HepG2 (cell line): ENCODE results near the gene CAMK1G. TPM values are rescaled to one million over a fixed set of nuclear protein-coding genes. Genes with fewer than 3 reads are reported as not detected.

Source experiments
- AGO2 ChIP-seq: fragments of 200-400 bp; formaldehyde crosslinking; optimal IDR thresholded peaks from 2 replicates; pipeline ENCODE3; 2017; ENCODE audit warnings: mild to moderate bottlenecking, low read depth, low read length, moderate library complexity
- BHLHE40 ChIP-seq: IDR thresholded peaks from 2 replicates; pipeline ENCODE4 v1.6.1; 2011; ENCODE audit warnings: low read length, improper control_type of control experiment
- DMTF1 ChIP-seq: sonication (generic); formaldehyde crosslinking; IDR thresholded peaks from 2 replicates; pipeline ENCODE4 v1.4.0; 2020; ENCODE audit warnings: mild to moderate bottlenecking, missing genetic modification reagents
- ETS1 ChIP-seq: sonication (generic); formaldehyde crosslinking; IDR thresholded peaks from 2 replicates; pipeline ENCODE4 v1.4.0; 2020; ENCODE audit warnings: missing genetic modification reagents
- FOSL2 ChIP-seq: sonication (generic); formaldehyde crosslinking; IDR thresholded peaks from 2 replicates; pipeline ENCODE4 v1.4.0; 2020; ENCODE audit warnings: missing genetic modification reagents
- HIVEP1 ChIP-seq: sonication (generic); formaldehyde crosslinking; IDR thresholded peaks from 2 replicates; pipeline ENCODE4 v1.4.0; 2020; ENCODE audit warnings: mild to moderate bottlenecking, missing genetic modification reagents
- KLF6 ChIP-seq: IDR thresholded peaks from 2 replicates; pipeline ENCODE4 v1.8.0; 2016; ENCODE audit warnings: missing biosample characterization, missing genetic modification reagents
- MBD4 ChIP-seq: IDR thresholded peaks from 2 replicates; pipeline ENCODE4 v1.6.1; 2012; ENCODE audit warnings: low read length, inconsistent platforms, borderline replicate concordance
- NFRKB ChIP-seq: fragments of 450-650 bp; IDR thresholded peaks from 2 replicates; pipeline ENCODE4 v1.6.1; 2017
- NR2F6 ChIP-seq, 2 experiments: IDR thresholded peaks; 2 replicates each; pipeline ENCODE4 v1.6.1; 2016; ENCODE audit warnings: antibody characterized with exemption in 1 of 2, mild to moderate bottlenecking in 1 of 2
- PAXIP1 ChIP-seq: sonication (generic); formaldehyde crosslinking; conservative IDR thresholded peaks from 2 replicates; pipeline ENCODE4 v1.4.0; 2020; ENCODE audit warnings: mild to moderate bottlenecking, missing genetic modification reagents, moderate library complexity
- PRMT3 ChIP-seq: sonication (generic); formaldehyde crosslinking; IDR thresholded peaks from 2 replicates; pipeline ENCODE4 v1.8.1; 2022; ENCODE audit warnings: low read depth, mild to moderate bottlenecking, moderate library complexity, missing genetic modification reagents, borderline replicate concordance
- RCOR2 ChIP-seq: IDR thresholded peaks from 2 replicates; pipeline ENCODE4 v1.6.1; 2016; ENCODE audit warnings: missing biosample characterization, missing genetic modification reagents
- RFX3 ChIP-seq: IDR thresholded peaks from 2 replicates; pipeline ENCODE4 v1.6.1; 2016; ENCODE audit warnings: missing biosample characterization, missing genetic modification reagents
- TRIM22 ChIP-seq: fragments of 450-650 bp; IDR thresholded peaks from 2 replicates; pipeline ENCODE4 v1.6.1; 2017
- WIZ ChIP-seq: sonication (generic); formaldehyde crosslinking; IDR thresholded peaks from 2 replicates; pipeline ENCODE4 v1.5.1; 2020; ENCODE audit warnings: mild to moderate bottlenecking, missing genetic modification reagents
- ZFP62 ChIP-seq: sonication (generic); formaldehyde crosslinking; IDR thresholded peaks from 2 replicates; pipeline ENCODE4 v1.4.0; 2020; ENCODE audit warnings: missing genetic modification reagents
- ZFY ChIP-seq: sonication (generic); formaldehyde crosslinking; IDR thresholded peaks from 2 replicates; pipeline ENCODE4 v1.4.0; 2020; ENCODE audit warnings: missing genetic modification reagents
- ZKSCAN8 ChIP-seq: IDR thresholded peaks from 2 replicates; pipeline ENCODE4 v1.6.1; 2016; ENCODE audit warnings: borderline replicate concordance, missing genetic modification reagents, missing compliant biosample characterization
- ZMAT3 ChIP-seq: sonication (generic); formaldehyde crosslinking; conservative IDR thresholded peaks from 2 replicates; pipeline ENCODE4 v1.7.0; 2021; ENCODE audit warnings: missing genetic modification reagents
- ZNF263 ChIP-seq: sonication (generic); formaldehyde crosslinking; IDR thresholded peaks from 2 replicates; pipeline ENCODE4 v1.4.0; 2020; ENCODE audit warnings: missing genetic modification reagents
- ZNF414 ChIP-seq: sonication (generic); formaldehyde crosslinking; IDR thresholded peaks from 2 replicates; pipeline ENCODE4 v1.5.0; 2020; ENCODE audit warnings: missing genetic modification reagents
- ZNF746 ChIP-seq: sonication (generic); formaldehyde crosslinking; IDR thresholded peaks from 2 replicates; pipeline ENCODE4 v1.8.0; 2022; ENCODE audit warnings: mild to moderate bottlenecking, missing genetic modification reagents
- polyA plus RNA-seq, 8 experiments: library from polyadenylated mRNA; depleted of rRNA in 3 of 8; stranded (reverse) in 7 of 8; unstranded in 1 of 8; fragments of >200 nt; fragmentation: Illumina TruSeq in 4 of 8; extraction: Trizol in 4 of 8; gene quantifications; 2 replicates each; pipeline versions ENCODE4 v1.2.1 to v1.2.3, GENCODE V29; 2011 to 2016; ENCODE audit warnings: low read depth in 4 of 8, missing spikeins in 1 of 8, mixed read lengths in 1 of 8; ENCODE audit not compliant: insufficient read depth in 1 of 8
- total RNA-seq, 5 experiments: library from RNA; depleted of rRNA; stranded (reverse); fragments of >200 nt; fragmentation: Illumina TruSeq; extraction: Trizol; gene quantifications; 2 replicates each; pipeline ENCODE4 v1.2.3, GENCODE V29; 2016; ENCODE audit warnings: low read depth in 1 of 5

CAMK1G gene
- total and polyA plus RNA-seq, 2 of the 13 experiments (the other 11 are each of a cell fraction or from before 2014, with no cell fraction given) = not detected

- TF ChIP-seq PAXIP1 (CRISPR knock-in tag) (no peak), TRIM22 (no peak), WIZ (CRISPR knock-in tag) (no peak), ZKSCAN8 (CRISPR knock-in tag) (no peak), ZNF414 (no peak), ZNF263 (CRISPR knock-in tag) (peak; percentile 71), RCOR2 (CRISPR knock-in tag) (no peak), AGO2 (no peak), ZFY (CRISPR knock-in tag) (no peak), ETS1 (CRISPR knock-in tag) (no peak), NFRKB (no peak), MBD4 (no peak), RFX3 (no peak), BHLHE40 (0 out of 2 replicates have a peak, but pooled peaks have one; percentile 12), PRMT3 (no peak), HIVEP1 (CRISPR knock-in tag) (no peak), DMTF1 (no peak), ZMAT3 (no peak), KLF6 (CRISPR knock-in tag) (no peak), NR2F6 (IDR thresholded peaks at IDR 0.05) (no peak), NR2F6 (CRISPR knock-in tag; IDR thresholded peaks at IDR 0.05) (no peak), ZNF746 (CRISPR knock-in tag) (no peak), ZFP62 (CRISPR knock-in tag) (no peak), FOSL2 (CRISPR knock-in tag) (peak; percentile 36; the same call in 1 of the 2 replicates)
Measured at GRCh38 chr1:209576392-209577197, 6.9 kb upstream of the CAMK1G start (continued).
